HG03064 (cell line): ENCODE measurements around the gene RXFP3.
"Not testable (repeated sequence)": the region's sequence is repeated elsewhere in the genome, so short reads cannot be mapped to it uniquely, and the experiment has no call there.

ENCODE experiments used
- ATAC-seq: cut with Tn5 transposase; IDR thresholded peaks from one replicate; pipeline ENCODE4 v1.9.1; 2021; ENCODE audit warnings: low read depth; ENCODE audit not compliant: unreplicated experiment

The RXFP3 gene

DNA sequence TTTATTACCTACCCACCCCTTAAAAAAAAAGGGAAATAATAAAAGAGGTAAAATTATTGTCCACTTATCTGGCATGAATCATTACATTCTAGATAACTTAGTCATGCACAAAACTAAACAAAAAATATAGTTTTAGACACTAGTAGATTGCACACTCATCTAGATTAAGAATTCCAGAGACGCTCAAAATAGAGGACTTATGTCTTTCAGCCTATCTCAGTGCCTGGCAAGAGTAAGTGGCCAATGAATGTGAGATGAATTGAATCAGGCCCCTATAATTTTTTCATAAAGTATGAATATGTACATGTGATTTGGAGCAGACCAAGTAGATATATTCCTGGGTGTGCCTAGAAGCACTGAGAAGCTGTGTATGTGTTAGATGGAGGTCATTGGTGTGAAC is 2.0 kb upstream of the RXFP3 start:
- peak; percentile 34 for ATAC-seq

DNA sequence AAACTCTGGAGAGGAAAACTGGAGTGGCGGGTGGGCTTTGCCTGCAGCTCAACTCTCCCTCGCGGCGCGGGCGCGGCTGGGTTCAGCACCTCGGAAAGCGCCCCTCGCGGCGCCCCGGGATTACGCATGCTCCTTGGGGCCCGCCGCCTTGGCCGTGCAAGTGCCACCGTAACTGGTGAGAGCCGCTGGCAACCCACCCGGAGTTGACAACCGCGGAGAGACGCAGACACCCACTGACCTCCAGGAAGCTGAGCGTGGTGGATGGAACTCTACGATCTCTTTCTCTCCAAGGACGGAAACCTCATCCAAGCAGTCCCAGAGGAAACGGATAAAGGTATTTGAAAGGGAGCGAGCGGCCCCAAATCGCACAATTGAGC is 194 bp upstream of the RXFP3 start:
- ATAC-seq, result no peak

DNA sequence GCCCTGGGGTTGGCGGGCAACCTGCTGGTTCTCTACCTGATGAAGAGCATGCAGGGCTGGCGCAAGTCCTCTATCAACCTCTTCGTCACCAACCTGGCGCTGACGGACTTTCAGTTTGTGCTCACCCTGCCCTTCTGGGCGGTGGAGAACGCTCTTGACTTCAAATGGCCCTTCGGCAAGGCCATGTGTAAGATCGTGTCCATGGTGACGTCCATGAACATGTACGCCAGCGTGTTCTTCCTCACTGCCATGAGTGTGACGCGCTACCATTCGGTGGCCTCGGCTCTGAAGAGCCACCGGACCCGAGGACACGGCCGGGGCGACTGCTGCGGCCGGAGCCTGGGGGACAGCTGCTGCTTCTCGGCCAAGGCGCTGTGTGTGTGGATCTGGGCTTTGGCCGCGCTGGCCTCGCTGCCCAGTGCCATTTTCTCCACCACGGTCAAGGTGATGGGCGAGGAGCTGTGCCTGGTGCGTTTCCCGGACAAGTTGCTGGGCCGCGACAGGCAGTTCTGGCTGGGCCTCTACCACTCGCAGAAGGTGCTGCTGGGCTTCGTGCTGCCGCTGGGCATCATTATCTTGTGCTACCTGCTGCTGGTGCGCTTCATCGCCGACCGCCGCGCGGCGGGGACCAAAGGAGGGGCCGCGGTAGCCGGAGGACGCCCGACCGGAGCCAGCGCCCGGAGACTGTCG is 976 bp downstream of the RXFP3 start:
- ATAC-seq, result no peak

DNA sequence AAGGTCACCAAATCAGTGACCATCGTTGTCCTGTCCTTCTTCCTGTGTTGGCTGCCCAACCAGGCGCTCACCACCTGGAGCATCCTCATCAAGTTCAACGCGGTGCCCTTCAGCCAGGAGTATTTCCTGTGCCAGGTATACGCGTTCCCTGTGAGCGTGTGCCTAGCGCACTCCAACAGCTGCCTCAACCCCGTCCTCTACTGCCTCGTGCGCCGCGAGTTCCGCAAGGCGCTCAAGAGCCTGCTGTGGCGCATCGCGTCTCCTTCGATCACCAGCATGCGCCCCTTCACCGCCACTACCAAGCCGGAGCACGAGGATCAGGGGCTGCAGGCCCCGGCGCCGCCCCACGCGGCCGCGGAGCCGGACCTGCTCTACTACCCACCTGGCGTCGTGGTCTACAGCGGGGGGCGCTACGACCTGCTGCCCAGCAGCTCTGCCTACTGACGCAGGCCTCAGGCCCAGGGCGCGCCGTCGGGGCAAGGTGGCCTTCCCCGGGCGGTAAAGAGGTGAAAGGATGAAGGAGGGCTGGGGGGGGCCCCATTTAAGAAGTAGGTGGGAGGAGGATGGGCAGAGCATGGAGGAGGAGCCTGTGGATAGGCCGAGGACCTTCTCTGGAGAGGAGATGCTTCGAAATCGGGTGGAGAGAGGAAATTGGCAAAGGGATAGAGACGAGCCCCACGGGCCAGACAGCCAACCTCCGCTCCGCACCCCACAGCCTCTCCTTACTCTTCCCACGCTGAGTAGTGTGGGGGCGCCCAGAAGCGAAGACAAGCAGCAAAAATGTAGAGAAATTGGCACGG is 1.7 kb downstream of the RXFP3 start:
- ATAC-seq, result no peak

DNA sequence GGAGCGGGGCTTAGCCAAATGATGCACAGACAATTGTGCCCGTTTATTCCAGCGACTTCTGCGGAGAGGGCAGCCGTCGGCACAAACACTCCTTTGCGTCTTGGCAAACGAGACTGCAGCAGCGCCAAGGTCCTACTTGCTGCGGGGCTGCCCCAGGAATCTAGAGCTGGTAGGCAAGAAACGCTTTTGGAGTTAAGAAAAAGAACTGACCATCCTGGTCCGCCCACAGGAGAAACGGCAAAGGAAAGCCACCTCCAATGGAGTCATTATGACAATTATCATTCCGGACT is 2.3 kb downstream of the RXFP3 start:
- no peak for ATAC-seq

DNA sequence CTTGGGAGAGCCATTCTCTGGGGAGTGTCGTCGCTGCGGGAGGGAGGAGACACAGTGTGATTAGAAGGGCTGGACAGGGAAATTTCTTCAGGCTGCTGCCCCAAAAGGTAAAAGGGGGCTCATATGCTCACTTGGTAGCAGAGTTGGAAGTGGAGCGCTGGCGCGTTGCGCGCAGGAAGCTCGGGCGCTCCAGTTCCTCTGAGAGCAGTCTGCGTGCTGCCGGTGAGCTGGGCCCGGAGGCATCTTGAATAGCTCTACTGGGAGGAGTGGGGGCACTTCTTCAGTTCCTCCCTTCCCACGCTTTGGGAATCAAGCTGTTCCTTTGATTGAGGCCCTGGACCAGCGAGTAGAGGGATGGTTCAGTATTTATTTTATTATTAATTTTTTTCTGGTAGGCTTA is 2.7 kb downstream of the RXFP3 start:
- ATAC-seq, result no peak

DNA sequence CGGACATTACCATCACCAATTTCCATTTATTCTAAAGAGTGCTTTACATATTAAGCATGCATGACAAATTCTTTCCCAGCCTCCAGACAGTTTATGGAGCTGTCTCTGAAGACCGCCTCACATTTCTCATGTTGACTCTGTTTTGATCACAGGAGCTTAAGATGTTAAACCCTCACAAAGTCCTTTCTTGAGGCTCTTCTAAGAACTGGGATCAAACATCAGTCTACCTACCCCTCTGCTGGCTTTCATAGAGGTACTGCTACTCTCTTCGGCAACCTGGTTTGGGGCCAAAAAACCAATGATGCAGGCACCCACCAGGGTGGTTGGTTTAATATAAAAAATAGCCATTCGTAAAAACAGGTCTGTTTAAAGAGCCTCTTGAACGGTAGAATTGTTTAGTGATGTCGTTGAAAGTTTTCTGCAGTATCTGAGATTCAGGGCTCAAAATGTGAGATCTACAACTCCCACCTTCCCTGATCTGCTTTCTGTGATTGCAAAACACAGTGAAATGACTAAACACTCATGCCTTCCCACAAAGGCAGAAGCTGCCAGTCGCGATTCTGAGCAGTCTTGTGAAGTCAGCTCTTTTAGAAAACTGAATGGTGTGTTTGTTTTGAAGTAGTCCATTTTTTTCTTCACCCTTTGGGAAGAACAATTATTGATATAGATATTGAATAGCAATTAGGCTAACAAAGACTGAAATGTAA is 3.5 kb downstream of the RXFP3 start:
- ATAC-seq, result no peak

DNA sequence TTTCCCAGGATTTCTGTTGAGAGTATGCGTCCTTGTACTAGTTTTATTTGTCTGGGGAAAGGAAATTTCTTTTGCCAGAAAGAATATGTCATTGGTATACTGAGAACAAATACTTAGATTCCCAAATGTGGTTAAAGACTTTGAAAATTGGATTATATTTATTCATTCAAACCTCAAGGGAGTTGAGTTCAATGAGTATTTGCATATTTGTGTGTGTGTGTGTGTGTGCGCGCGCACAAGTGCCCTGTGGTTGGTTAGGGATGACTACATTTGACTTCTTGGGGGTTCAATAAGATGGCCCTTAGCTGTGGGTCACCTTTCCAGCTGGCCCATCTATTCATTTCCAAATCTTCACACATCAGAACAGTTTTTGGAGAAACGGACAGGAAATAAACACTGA is 4.9 kb downstream of the RXFP3 start:
- no peak for ATAC-seq

DNA sequence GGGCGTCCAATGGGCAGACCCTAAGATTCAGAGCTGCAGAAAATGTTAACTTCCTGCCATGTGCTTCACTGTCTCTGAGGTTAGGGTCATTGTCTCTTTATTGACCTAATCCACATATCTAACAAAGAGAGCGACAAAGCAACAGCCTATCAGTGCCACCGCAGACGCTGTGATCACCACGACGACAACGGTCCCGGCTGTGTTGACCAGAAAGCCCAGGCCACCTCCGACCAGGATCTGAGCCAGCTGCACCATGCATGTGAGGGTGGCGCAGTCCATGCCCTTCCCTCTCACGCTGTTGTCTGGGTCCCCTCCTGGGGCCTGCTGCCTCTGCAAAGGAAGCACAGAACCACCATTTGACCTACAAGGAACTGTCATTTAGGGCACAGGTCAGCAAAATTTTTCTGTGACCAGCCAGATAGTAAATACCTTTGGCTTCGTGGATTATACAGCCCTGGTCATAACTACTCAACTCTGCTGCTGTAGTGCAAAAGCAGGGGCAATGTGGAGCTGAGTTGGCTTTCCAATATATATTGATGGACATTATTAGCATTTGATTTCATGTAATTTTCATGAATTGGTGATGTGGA is 8.5 kb downstream of the RXFP3 start:
- ATAC-seq, result no peak

DNA sequence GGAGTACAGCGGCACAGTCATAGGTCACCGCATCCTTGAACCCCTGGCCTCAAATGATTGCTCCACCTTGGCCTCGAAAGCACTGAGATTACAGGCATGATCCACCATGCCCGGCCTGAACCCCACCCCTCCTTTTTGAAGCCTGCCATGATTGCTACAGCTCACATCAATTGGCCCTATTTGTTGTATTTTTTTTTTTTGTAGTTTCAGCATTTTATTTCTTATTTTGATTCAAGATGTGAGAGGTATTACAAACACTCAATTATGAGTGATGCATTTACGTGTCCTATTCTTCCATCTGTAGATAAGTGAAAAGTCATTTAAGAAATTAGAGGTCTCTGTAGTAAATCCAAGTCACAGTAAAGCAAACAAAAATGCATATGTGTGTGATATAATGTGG is 16.0 kb downstream of the RXFP3 start:
- not testable (repeated sequence) for ATAC-seq

DNA sequence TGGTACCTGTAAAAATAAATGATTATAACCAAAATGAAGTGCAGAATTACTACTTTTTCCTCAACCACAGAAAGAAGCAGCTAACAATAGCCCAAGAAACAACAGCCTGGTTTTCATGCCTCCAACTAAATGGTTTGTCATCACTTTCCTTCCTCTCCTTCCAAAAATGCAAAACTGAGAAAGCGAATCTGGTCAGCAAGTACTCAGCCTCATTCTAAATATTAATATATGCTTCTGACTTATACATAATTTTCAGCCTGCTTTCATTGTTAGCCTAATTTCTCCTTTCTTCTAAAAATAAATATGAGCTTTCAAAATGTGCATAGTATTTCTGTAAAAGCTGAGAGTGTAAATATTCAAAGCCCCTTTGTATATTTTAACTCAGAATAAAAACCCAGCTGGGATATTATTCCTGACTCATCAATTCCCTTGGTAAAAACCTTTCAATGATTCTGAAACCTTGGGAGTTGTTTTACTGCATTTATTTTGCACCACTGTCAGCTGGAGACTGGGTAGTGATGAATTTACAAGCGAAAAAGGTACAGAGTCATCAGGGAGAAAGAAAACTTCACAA is 21.5 kb downstream of the RXFP3 start:
- no peak for ATAC-seq

DNA sequence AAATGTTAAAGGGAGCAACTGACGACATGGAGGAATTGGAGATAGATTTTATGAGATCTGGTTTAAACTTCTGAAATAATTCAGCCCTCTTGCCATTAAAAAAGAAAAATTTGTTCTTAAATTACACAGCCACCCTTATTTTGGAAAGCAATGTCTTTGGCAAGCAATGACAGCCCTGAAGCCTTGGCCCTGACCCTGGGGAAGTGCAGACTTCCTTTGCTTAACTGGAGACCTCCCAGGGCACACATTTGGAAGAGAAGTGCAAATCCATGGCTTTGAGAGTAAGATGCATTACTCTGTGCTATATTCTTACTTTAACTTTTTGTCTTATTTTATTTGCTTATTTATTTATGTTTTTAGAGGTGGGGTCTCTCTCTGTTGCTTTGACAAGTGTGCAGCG is 22.0 kb downstream of the RXFP3 start:
- ATAC-seq, result no peak

DNA sequence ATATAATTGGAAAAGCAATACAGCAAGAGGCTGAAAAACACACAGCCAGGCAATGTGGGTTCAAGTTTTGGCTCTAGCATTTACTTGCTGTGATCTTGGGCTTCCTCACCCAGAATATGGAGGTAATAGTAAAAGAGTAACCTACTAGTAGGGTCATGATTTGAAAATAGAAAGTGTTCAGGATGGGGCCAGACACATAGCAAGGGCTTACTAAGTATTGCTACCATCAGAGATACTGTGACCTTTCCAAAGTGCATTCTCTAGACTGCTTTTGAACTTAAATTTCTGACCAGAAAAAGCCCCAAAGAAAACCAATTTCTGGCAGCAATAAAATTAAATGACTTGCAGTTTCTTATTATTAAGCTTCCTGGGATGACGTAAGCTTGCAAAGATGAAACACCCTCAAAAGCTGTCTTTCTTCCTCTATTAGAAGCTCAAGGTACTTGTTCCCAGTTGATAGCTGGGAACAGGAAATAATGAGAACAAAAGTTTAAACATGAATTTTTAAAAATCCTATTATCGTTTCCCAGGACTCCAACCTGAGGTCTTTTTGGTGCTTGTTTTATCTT is 28.0 kb downstream of the RXFP3 start:
- no peak for ATAC-seq

DNA sequence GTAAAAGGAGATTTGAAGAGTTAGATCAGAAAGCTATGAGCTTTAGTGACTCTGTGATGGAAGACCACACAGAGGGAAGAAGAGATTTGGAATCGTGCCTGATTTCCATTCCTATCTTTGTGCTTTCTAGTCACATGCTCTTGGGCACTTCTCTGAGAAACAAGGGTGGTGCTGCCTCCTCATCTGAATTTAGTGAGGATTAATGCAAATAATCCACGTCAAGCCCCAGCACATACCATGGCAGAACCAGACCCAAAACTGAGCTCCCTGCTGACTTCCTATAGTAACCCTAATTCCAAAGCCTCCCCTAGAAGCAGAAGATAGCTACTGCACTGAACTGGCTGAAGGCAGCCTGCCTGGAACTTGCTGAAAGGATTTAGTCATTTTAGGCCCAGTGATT is 30.6 kb downstream of the RXFP3 start:
- ATAC-seq, result no peak

DNA sequence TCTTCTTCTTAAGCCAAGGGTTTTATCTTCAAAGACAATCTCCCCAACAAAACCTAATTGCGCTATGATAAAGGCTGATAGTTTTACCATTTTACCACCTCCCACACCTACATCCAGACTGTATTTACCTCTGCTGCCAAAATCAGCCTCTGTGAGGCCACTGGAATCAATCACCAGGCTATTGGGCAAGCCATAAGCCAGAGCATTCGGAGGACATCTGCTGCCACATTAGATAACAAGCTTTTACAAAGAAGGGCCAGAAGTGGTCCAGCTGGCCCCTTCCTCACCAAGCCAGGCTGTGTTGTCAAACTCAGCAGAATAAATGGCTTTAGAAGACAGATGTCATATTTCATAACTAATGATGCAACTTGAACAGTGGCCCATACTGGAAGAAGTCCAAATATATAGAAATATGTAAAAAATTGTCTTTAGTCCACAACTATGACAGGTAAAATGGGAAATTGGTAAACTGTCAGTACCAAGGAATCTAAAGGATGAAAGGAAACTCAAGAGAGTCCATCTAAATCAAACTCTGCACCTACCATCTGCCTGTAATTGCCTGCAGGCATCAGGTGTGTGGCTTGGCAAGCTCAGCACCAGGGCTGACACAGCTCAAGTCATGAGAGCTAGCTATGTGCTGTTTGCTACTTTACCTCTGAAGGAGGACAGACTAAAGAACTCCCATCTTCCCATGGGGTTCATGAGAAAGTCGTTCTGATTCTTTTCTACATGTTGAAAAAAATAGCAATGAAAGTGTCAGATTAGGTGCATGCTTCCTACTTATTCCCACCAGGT is 32.2 kb downstream of the RXFP3 start:
- no peak for ATAC-seq

DNA sequence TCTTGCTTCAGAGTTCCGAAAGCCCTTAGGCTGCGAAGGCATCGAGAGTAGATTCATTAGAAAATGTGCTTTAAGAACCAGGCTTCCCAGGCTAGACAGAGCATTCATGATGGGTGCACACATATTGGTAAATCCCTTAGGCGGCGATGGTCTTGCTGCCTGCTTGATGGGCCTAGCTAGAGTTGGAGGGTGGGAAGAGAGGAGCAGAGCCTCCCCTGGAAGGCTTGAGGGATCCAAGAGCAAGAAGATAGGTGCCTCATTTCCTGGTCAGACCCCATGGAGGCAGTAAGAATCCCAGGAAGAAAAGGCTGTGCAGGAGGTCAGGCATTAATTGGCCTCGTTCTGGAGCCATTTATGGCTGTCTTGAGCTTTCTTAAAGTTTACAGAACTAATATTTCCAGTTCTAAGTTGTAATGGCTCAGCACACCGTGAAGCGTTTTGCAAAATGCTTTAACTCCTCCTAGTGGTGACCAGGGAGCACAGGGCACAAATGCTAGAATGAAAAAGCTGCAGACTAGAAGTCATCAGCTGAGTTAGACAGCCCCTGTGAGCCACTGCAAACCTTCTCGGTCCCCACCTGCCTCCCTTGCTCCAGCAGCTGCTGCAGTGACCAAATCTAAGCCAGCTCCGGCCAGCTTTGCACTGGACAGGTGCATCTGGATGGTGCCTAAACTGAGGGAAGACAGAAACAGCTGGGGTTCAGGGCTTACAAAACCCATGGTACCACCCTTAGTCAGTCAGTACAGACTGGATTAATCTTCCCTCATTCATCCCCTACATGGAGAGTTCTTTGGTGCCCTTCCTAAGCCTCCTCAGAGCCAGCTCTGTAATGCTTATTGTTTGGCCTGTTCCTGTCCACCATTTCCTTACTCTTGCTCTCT is 33.6 kb downstream of the RXFP3 start:
- ATAC-seq, result peak; percentile 67

DNA sequence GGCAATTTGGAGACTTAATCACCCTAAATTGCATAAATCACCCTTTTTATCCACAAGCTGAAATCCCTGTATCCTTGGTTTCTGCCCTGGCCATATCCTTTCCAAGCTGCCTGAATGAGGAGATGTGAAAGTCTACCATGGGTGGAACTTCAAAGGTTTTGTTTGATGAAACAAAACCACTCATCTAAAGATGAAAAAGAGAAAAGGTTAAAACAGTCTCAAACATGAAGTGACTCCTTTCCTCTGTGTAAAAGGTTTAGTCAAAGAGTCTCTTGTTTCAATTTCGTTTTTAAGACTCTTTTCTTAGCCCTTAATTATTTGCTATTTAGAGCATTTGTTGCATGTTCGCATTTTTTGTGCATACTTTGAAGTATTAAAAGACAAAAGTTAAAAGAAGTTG is 37.1 kb downstream of the RXFP3 start:
- peak; percentile 72 for ATAC-seq

DNA sequence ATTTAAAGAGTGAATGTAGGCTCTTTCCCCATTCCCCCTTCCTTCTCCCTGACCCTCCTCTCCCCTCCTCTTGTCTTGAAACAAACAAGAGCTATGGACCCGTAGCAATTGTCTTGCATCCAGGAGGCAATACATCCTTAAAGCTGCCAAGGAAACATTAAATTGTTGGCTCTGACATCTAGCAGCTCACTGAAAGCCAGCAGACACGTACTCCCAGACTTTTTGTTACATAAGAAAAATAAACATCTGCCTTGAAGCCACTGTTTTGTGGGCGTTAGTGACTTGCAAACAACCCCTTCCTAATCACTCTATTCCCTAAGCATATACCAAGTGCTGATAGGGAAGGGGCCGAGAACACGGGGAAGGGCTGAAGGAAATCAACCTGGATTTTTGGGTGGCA is 39.7 kb downstream of the RXFP3 start:
- no peak for ATAC-seq

DNA sequence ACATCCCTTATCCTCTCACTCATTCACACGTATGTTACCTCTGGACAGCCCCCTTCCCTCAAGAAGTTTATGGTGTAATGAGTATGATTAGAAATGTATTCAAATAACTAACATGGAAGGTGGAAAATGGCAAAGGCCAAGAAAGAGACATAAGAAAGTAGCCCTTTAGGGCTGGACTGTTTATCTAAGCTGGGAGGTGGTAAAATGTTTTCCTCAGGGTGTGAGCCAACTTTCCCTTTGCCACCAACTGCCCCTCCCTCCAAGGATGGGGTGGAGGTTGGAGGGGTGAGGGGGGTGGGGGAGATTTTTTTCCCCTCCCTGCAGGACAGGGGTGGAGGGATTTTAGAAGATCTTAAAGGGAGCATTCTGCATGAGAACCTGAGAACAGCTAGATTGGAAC is 40.1 kb downstream of the RXFP3 start:
- no peak for ATAC-seq
